GM10248 (cell line): ENCODE results near the gene SLC2A8.

Experiments
- CTCF ChIA-PET: fragments of 300-600 bp; sonication (Branson Sonifier 250); formaldehyde crosslinking; extraction: SDS; loops from one replicate; lab custom pipeline; 2021; ENCODE audit warnings: antibody characterized with exemption; lab: Yijun Ruan, JAX
- POLR2A ChIA-PET: fragments of 350-650 bp; sonication (Branson Sonifier 250); formaldehyde crosslinking; extraction: SDS; loops from one replicate; lab custom pipeline; 2020; ENCODE audit warnings: antibody characterized with exemption; lab: Yijun Ruan, JAX
- DNase-seq: peaks from one replicate; pipeline ENCODE4 v3.0.0; 2012; ENCODE audit errors: extremely low spot score
- CTCF ChIP-seq: IDR thresholded peaks from 2 replicates; pipeline ENCODE4 v1.5.1; 2012; ENCODE audit warnings: mild to moderate bottlenecking, low read depth; ENCODE audit errors: extremely low read depth, missing control alignments, control extremely low read depth

Gene SLC2A8

GRCh38 chr9:127417131-127418036 lies 20.4 kb downstream of the SLC2A8 start:
- CTCF ChIA-PET: interaction anchor here (0.7 to 1.9 kb wide), 7 partner anchors 10 to 477 kb away, joined by 3 to 6 read pairs (median 4); no protein-coding TSS in a partner anchor
- POLR2A ChIA-PET: interaction anchor here (0.9 kb wide), 1 partner anchor 34 kb away, joined by 3 read pairs; the partner anchor contains the start of genes LRSAM1 and RPL12
- TF ChIP-seq CTCF: no peak
- no peak for DNase-seq

GRCh38 chr9:127418037-127418471 lies 21.1 kb downstream of the SLC2A8 start:
- POLR2A ChIA-PET: interaction anchor here (0.9 kb wide), 1 partner anchor 33 kb away, joined by 3 read pairs; the partner anchor contains the start of genes LRSAM1 and RPL12

GRCh38 chr9:127419348-127419747 lies 22.4 kb downstream of the SLC2A8 start:
- ChIA-PET POLR2A (no interaction called here), CTCF (interaction anchor here (1.9 kb wide), 1 partner anchor 20 kb away, joined by 6 read pairs; no protein-coding TSS in a partner anchor)
- DNase-seq: no peak
- TF ChIP-seq CTCF: no peak

More at GRCh38 chr9:127418037-127418471, 21.1 kb downstream of the SLC2A8 start:
- TF ChIP-seq CTCF: peak; percentile 26
- peak; percentile 34 for DNase-seq
- CTCF ChIA-PET: interaction anchor here (0.7 to 1.9 kb wide), 6 partner anchors 10 to 477 kb away, joined by 3 to 6 read pairs (median 4); no protein-coding TSS in a partner anchor

GRCh38 chr9:127421057-127421456 lies 24.1 kb downstream of the SLC2A8 start:
- CTCF ChIA-PET: interaction anchor here (1.2 to 1.7 kb wide), 2 partner anchors 11 to 14 kb away, joined by 3 to 4 read pairs; no protein-coding TSS in a partner anchor
- POLR2A ChIA-PET: interaction anchor here (1.2 kb wide), 1 partner anchor 30 kb away, joined by 4 read pairs; the partner anchor contains the start of genes LRSAM1 and RPL12
- TF ChIP-seq CTCF: no peak
- no peak for DNase-seq

GRCh38 chr9:127422133-127422782 lies 25.3 kb downstream of the SLC2A8 start:
- CTCF ChIA-PET: interaction anchor here (1.3 kb wide), 1 partner anchor 25 kb away, joined by 6 read pairs; the partner anchor contains the start of gene SLC2A8
- TF ChIP-seq CTCF: no peak
- no peak for DNase-seq
- POLR2A ChIA-PET: no interaction called here

GRCh38 chr9:127422787-127423186 lies 25.8 kb downstream of the SLC2A8 start:
- TF ChIP-seq CTCF: no peak
- CTCF ChIA-PET: interaction anchor here (1.3 to 1.8 kb wide), 2 partner anchors 16 to 26 kb away, joined by 5 to 6 read pairs; partner anchors contain the start of gene SLC2A8
- no peak for DNase-seq
- POLR2A ChIA-PET: interaction anchor here (1.8 kb wide), 1 partner anchor 26 kb away, joined by 7 read pairs; the partner anchor contains the start of gene SLC2A8
